IMR-90 (cell line): ENCODE data around the gene LYZL1. TPM values are rescaled to one million over a fixed set of nuclear protein-coding genes. Genes with fewer than 3 reads are reported as not detected.
A peak's percentile ranks its signal among the peaks of the same experiment; 100 is the strongest.

Experiments
- ATAC-seq: fragments of 200-7000 bp; cut with Tn5 transposase; 2 replicates; pipeline ENCODE4 v1.9.1; 2020; ENCODE audit warnings: low read depth, mild to moderate bottlenecking, moderate library complexity
- BruUV-seq: library from RNA; stranded (reverse); fragments of 400-500 nt; replicated peaks from 2 replicates; lab custom pipeline; 2021; lab: Mats Ljungman, UMichigan
- CTCF ChIA-PET: fragments of 300-600 bp; formaldehyde crosslinking; extraction: SDS; loops from one replicate; lab custom pipeline; 2021; ENCODE audit warnings: antibody characterized with exemption; lab: Yijun Ruan, JAX
- POLR2A ChIA-PET: fragments of 300-600 bp; sonication (Branson Sonifier 250); formaldehyde crosslinking; loops from one replicate; lab custom pipeline; 2022; ENCODE audit warnings: antibody characterized with exemption; ENCODE audit not compliant: unreplicated experiment; lab: Charles Lee
- DNase-seq: peaks from one replicate; pipeline ENCODE4 v3.0.0; 2013
- H2AFZ ChIP-seq: replicated peaks from 2 replicates; pipeline ENCODE3; 2013; ENCODE audit warnings: low read length, mild to moderate bottlenecking; ENCODE audit not compliant: poor library complexity
- H2AK5ac ChIP-seq: 2 replicates; pipeline ENCODE4 v1.6.1; 2013; ENCODE audit warnings: low read depth, low read length, inconsistent platforms
- H2AK9ac ChIP-seq: replicated peaks from 2 replicates; pipeline ENCODE3; 2013; ENCODE audit warnings: mild to moderate bottlenecking, low read depth, low read length, moderate library complexity; ENCODE audit not compliant: poor library complexity
- H2BK120ac ChIP-seq: 2 replicates; pipeline ENCODE4 v1.6.1; 2013; ENCODE audit warnings: low read depth, low read length, inconsistent platforms
- H2BK15ac ChIP-seq: 3 replicates; pipeline ENCODE4 v1.6.1; 2013; ENCODE audit warnings: low read depth, low read length, inconsistent platforms
- H2BK20ac ChIP-seq: 2 replicates; pipeline ENCODE4 v1.6.1; 2013; ENCODE audit warnings: low read depth, mild to moderate bottlenecking, inconsistent platforms, low read length, moderate library complexity
- H2BK5ac ChIP-seq: 2 replicates; pipeline ENCODE4 v1.6.1; 2013; ENCODE audit warnings: mild to moderate bottlenecking, low read depth, low read length, inconsistent platforms; ENCODE audit not compliant: poor library complexity, severe bottlenecking
- H3K14ac ChIP-seq: replicated peaks from 2 replicates; pipeline ENCODE4 v1.6.1; 2013; ENCODE audit warnings: low read depth, low read length, inconsistent platforms
- H3K18ac ChIP-seq: 2 replicates; pipeline ENCODE4 v1.6.1; 2013; ENCODE audit warnings: low read depth, low read length, control low read depth
- H3K23ac ChIP-seq: 2 replicates; pipeline ENCODE4 v1.6.1; 2013; ENCODE audit warnings: low read depth, low read length, inconsistent platforms
- H3K27ac ChIP-seq: 2 replicates; pipeline ENCODE4 v1.5.1; 2013; ENCODE audit warnings: mild to moderate bottlenecking, control low read depth, low read length; ENCODE audit not compliant: insufficient read depth
- H3K27me3 ChIP-seq: 2 replicates; pipeline ENCODE4 v1.6.1; 2013; ENCODE audit warnings: low read length; ENCODE audit not compliant: control insufficient read depth, insufficient read depth
- H3K36me3 ChIP-seq: 2 replicates; pipeline ENCODE4 v1.6.1; 2013; ENCODE audit warnings: low read length, mixed read lengths; ENCODE audit not compliant: control insufficient read depth, insufficient read depth
- H3K4ac ChIP-seq: 2 replicates; pipeline ENCODE4 v1.6.1; 2013; ENCODE audit warnings: low read depth, low read length, inconsistent platforms
- H3K4me1 ChIP-seq: 2 replicates; pipeline ENCODE4 v1.6.1; 2013; ENCODE audit warnings: low read length, mixed read lengths; ENCODE audit not compliant: control insufficient read depth, insufficient read depth
- H3K4me2 ChIP-seq: 2 replicates; pipeline ENCODE4 v1.6.1; 2013; ENCODE audit warnings: low read depth, mild to moderate bottlenecking, control low read depth, low read length, moderate library complexity
- H3K4me3 ChIP-seq: 2 replicates; pipeline ENCODE4 v1.5.1; 2013; ENCODE audit warnings: low read depth, mild to moderate bottlenecking, control low read depth, low read length, moderate library complexity; ENCODE audit not compliant: insufficient read depth
- H3K56ac ChIP-seq: 2 replicates; pipeline ENCODE4 v1.6.1; 2013; ENCODE audit warnings: low read length, inconsistent platforms; ENCODE audit not compliant: insufficient read depth; ENCODE audit errors: extremely low read depth
- H3K79me1 ChIP-seq, 2 experiments: 2 replicates each; pipeline ENCODE4 v1.6.1; 2013; ENCODE audit warnings: low read length in 2 of 2, inconsistent platforms in 1 of 2, low read depth in 1 of 2
- H3K9ac ChIP-seq: 2 replicates; pipeline ENCODE4 v1.6.1; 2013; ENCODE audit warnings: low read depth, low read length, control low read depth
- H3K9me1 ChIP-seq: 2 replicates; pipeline ENCODE4 v1.6.1; 2013; ENCODE audit warnings: low read length, inconsistent platforms; ENCODE audit not compliant: insufficient read depth
- H3K9me3 ChIP-seq: 2 replicates; pipeline ENCODE4 v1.6.1; 2013; ENCODE audit warnings: low read length; ENCODE audit not compliant: control insufficient read depth, insufficient read depth
- H4K20me1 ChIP-seq: 2 replicates; pipeline ENCODE4 v1.6.1; 2013; ENCODE audit warnings: low read length, inconsistent platforms; ENCODE audit not compliant: insufficient read depth
- H4K5ac ChIP-seq: 2 replicates; pipeline ENCODE4 v1.6.1; 2013; ENCODE audit warnings: mild to moderate bottlenecking, low read depth, low read length, control low read depth
- H4K8ac ChIP-seq, 2 experiments: 2 replicates each; pipeline ENCODE4 v1.6.1; 2013; ENCODE audit warnings: low read depth in 2 of 2, low read length in 2 of 2, control low read depth in 1 of 2, inconsistent platforms in 1 of 2
- H4K91ac ChIP-seq: 2 replicates; pipeline ENCODE4 v1.6.1; 2013; ENCODE audit warnings: low read depth, low read length, inconsistent platforms; ENCODE audit not compliant: insufficient read depth
- CEBPB ChIP-seq: IDR thresholded peaks from 2 replicates; pipeline ENCODE4 v1.6.1; 2012; ENCODE audit warnings: low read depth, low read length, improper control_type of control experiment
- FOS ChIP-seq: fragments of 150-350 bp; IDR thresholded peaks from 2 replicates; pipeline ENCODE4 v1.6.1; 2016; ENCODE audit warnings: low read depth, low read length
- WGBS, 2 experiments: methylation state at CpG; one replicate each; pipeline versions ENCODE4 v1.1.5 to v1.1.7; 2013; ENCODE audit warnings: missing lambda C conversion rate in 2 of 2; ENCODE audit not compliant: insufficient read length in 1 of 2; ENCODE audit errors: extremely low coverage in 2 of 2; 5-methylcytosine and 5-hydroxymethylcytosine counted together
- dilution Hi-C: fragments of 300-500 bp; cut with HindIII; formaldehyde crosslinking; loops from one replicate; pipeline ENCODE4 v1.14.3; 2018; ENCODE audit warnings: low sequenced_read_pairs; ENCODE audit not compliant: unreplicated experiment
- in situ Hi-C: fragments of 300-500 bp; cut with MboI; formaldehyde crosslinking; loops from 3 replicates; pipeline ENCODE4 v1.14.3; 2019; ENCODE audit warnings: low sequenced_read_pairs, inconsistent platforms, mixed read lengths
- intact Hi-C: fragments of 100-400 bp; cut with micrococcal nuclease; formaldehyde crosslinking; loops from 2 replicates; pipeline ENCODE4 v1.10.0; 2022
- polyA plus RNA-seq, 3 experiments: library from polyadenylated mRNA; depleted of rRNA; stranded (reverse); fragments of >200 nt; gene quantifications; 2 replicates each; pipeline ENCODE4 v1.2.3, GENCODE V29; 2012; ENCODE audit warnings: low replicate concordance in 1 of 3
- total RNA-seq: library from RNA; depleted of rRNA; stranded (reverse); fragments of >200 nt; gene quantifications from 2 replicates; pipeline ENCODE4 v1.2.3, GENCODE V29; 2012

Gene LYZL1
- total and polyA plus RNA-seq, 2 of the 4 experiments (the other 2 are of a cell fraction), result not detected

- dilution Hi-C loops, result no loop called here
- H3K9ac ChIP-seq, result no peak overlapping the region
- H4K8ac ChIP-seq, result no peak overlapping the region
- WGBS, 2 experiments, result 38% methylated on average over 2 of the region's 5 CpGs; no CpG with 5 or more reads in 1 of the 2 experiments
- no peak overlapping the region for H2AK9ac ChIP-seq
- ChIA-PET POLR2A (no interaction called here), CTCF (interaction anchor here (0.7 to 1.1 kb wide), 2 partner anchors 14 to 374 kb away, joined by 3 read pairs; no protein-coding TSS in a partner anchor)
- peaks cover 2% of the 10 kb centered on the region for H3K4me1 ChIP-seq
- H3K4me3 ChIP-seq, result no peak overlapping the region
- in situ Hi-C loops, result no loop called here
- DNase-seq (no peak), ATAC-seq (peak; percentile 68)
- H2BK15ac ChIP-seq, result no peak overlapping the region
- H3K18ac ChIP-seq, result no peak overlapping the region
- H2BK120ac ChIP-seq, result no peak overlapping the region
- no TSS peak for BruUV-seq
- intact Hi-C loops, result no loop called here
- H2AFZ ChIP-seq, result no peak overlapping the region
- no peak overlapping the region for H2AK5ac ChIP-seq
- H3K36me3 ChIP-seq, result no peaks in the 10 kb centered on the region
- no peaks in the 10 kb centered on the region for H3K9me1 ChIP-seq
- H3K14ac ChIP-seq, result no peak overlapping the region
- no peak overlapping the region for H3K4me2 ChIP-seq
- no peak overlapping the region for H3K23ac ChIP-seq
- H3K27me3 ChIP-seq, result peaks cover 53% of the 10 kb centered on the region
- H3K4ac ChIP-seq, result no peak overlapping the region
- no peak overlapping the region for H4K91ac ChIP-seq
- TF ChIP-seq CEBPB (no peak), FOS (no peak)
- H3K79me1 ChIP-seq, result no peaks in the 10 kb centered on the region
- H4K5ac ChIP-seq, result peak overlapping the region; percentile 61; the same call in 1 of the 2 replicates
- peaks cover 2% of the 10 kb centered on the region for H3K9me3 ChIP-seq
- no peak overlapping the region for H3K56ac ChIP-seq
- H2BK20ac ChIP-seq, result no peak overlapping the region
- no peaks in the 10 kb centered on the region for H4K20me1 ChIP-seq
- H2BK5ac ChIP-seq, result no peak overlapping the region
- peak overlapping the region; percentile 52; the same call in 1 of the 2 replicates for H3K27ac ChIP-seq
Measured at GRCh38 chr10:29249018-29249417, 39.9 kb upstream of the LYZL1 start.
